GM18499 (cell line): ENCODE measurements around the gene SGPP2.
"Not testable (repeated sequence)": the region's sequence is repeated elsewhere in the genome, so short reads cannot be mapped to it uniquely, and the experiment has no call there.

Experiments used
- ATAC-seq: cut with Tn5 transposase; IDR thresholded peaks from one replicate; pipeline ENCODE4 v1.9.1; 2021; ENCODE audit warnings: moderate number of reproducible peaks; ENCODE audit not compliant: insufficient read depth, unreplicated experiment

Gene SGPP2

GRCh38 chr2:222566229-222566628 lies 141.9 kb downstream of the SGPP2 start:
- no peak for ATAC-seq

GRCh38 chr2:222568865-222569264 lies 144.5 kb downstream of the SGPP2 start:
- no peak for ATAC-seq

- no peak for ATAC-seq
Observed at GRCh38 chr2:222569826-222570225, 145.5 kb downstream of the SGPP2 start.

DNA sequence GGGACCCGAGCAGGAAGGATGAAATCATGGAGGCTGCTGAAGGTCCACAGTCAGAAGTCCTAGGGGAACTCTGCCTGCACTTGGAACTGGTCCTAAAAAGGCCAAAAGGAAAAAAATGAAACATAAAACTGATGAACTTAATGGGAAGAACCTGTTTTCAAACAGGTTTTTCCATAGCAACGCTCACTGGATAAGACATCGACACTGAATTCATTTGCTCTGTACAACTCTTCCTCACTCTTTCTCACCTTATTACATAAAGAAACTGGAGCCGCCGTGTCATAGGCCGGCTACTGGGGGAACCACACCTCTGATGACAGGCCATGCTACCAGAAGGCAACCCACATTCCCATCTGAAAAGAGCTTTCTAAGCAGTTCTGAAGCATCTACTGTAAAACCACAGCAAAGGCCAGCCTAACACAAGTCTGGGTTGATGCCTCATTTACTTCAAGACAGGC lies 147.9 kb downstream of the SGPP2 start:
- no peak for ATAC-seq

DNA sequence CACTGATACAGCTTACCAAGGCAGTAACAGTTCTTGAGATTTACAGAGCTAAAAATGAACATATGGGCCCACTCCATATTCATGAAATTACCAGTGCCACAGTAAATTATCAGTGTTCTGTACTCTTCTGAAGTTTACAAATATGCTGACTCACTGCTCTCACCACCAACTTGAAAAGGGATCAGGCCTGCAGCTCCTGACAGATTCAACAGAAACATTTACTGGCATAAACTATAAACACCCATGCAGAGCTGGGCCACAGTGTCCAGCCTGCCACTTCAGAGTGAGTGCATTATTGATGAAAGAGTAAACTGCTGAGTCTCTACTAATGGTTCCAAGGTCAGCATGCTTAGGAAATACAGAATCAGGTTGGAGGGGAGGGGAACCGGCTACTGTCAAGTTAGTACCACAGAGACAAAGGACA lies 148.4 kb downstream of the SGPP2 start:
- ATAC-seq = no peak

- ATAC-seq = no peak
Observed at GRCh38 chr2:222575618-222576017, 151.3 kb downstream of the SGPP2 start.

DNA sequence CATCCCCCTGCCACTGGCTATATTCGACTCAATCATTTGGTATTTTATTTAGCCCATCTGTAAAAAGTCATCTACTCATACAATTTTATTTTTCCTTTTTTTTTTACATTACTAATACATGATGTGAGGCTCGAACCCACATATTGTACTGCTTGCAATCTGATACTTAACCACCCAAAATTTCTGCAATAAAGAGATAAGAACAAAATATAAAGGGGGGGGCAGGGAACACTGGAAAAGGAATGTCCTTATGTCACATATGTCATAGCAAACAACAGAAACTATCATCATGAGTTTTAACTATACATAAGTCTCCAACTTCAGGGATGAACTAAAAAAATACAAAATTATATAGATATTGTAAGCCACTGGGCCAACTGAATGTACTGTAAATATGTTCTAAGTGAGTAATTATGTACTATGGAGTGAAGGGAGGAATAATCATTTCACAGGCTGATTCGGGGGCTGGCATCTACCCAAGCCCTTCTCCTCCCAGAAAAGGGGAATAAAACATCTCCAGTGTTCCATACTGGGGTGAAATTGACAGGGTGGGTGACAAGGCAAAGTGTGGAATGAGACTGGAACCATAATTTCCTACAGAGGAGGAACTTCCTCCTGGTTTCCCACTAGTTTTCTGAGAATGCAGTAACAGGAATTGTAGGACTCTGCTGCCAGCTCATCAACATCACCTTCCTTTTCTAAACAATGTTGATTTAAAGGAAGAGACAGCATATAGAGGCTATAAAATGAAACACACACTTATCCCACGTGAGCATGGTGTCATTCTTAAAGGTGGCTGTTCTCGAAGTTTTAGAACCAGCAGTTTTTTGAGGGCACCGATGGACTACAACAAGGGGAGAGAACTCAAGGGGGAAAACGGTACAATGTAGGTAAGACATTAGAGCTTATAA lies 152.1 kb downstream of the SGPP2 start:
- ATAC-seq = no peak

GRCh38 chr2:222577341-222577740 lies 153.0 kb downstream of the SGPP2 start:
- ATAC-seq = no peak

DNA sequence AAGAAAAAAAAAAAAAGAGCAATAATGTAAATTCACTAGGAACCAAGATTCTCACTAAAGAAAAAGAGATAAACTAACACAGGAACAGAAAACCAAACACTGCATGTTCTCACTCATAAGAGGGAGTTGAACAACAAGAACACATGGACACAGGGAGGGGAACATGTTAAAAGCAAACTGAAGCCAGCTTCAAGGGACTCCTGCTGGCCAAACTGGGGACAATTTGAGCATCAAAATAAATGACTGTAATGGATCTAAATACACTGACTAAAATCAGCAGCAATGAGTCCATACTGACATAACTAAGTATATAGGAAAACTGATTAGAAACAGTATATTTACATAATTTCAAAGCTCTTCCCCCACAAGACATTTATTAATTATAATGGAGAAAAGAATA lies 158.6 kb downstream of the SGPP2 start:
- ATAC-seq = no peak

DNA sequence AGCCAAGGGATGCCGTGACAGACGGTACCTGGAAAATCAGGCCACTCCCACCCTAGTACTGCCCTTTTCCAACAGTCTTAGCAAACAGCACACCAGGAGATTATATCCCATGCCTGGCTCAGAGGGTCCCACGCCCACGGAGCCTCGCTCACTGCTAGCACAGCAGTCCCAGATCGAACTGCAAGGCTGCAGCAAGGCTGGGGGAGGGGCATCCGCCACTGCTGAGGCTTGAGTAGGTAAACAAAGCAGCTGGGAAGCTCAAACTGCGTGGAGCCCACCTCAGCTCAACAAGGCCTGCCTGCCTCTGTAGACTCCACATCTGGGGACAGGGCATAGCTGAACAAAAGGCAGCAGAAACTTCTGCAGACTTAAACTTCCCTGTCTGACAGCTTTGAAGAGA lies 160.2 kb downstream of the SGPP2 start:
- ATAC-seq = not testable (repeated sequence)

DNA sequence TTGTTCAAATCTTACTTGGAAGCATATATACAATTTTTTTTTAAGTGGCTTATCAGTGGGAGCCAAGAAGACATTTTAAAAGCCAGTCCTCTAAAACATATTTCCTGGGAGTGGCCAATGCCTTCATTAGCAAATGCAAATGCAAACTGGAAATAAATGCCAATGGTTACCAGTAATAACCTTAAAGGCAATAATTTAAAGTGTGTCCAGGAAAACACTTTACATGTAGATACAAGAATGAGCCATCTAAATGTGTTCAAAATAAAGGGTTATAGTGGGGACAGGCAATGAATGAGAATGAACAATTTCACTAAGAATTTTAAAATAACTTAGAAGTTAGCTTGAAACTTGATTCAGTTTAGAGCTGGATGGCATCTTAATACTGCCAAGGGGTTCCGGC lies 167.3 kb downstream of the SGPP2 start:
- ATAC-seq = no peak

- ATAC-seq = no peak
Observed at GRCh38 chr2:222592176-222592575, 167.8 kb downstream of the SGPP2 start.

GRCh38 chr2:222594679-222595078 lies 170.3 kb downstream of the SGPP2 start:
- ATAC-seq = no peak

- ATAC-seq = no peak
Observed at GRCh38 chr2:222595581-222595980, 171.2 kb downstream of the SGPP2 start.

- ATAC-seq = no peak
Observed at GRCh38 chr2:222598611-222599010, 174.3 kb downstream of the SGPP2 start.

DNA sequence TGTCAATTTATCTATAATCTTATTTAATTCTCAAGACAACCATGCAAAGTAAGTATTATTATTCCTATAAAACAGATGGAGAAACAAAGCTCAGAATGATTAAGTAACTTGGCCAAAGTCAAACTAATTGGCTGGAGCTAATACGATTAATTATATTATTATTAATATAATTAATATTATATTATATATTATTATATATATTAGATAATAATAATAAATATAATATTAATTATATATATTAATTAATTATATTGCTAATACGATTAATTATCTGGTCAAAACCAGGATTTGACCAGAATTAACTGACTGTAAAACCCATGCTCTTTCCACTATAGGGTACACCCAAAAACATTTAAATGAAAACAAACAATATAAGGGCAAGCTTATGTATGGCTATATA lies 179.2 kb downstream of the SGPP2 start:
- ATAC-seq = no peak

DNA sequence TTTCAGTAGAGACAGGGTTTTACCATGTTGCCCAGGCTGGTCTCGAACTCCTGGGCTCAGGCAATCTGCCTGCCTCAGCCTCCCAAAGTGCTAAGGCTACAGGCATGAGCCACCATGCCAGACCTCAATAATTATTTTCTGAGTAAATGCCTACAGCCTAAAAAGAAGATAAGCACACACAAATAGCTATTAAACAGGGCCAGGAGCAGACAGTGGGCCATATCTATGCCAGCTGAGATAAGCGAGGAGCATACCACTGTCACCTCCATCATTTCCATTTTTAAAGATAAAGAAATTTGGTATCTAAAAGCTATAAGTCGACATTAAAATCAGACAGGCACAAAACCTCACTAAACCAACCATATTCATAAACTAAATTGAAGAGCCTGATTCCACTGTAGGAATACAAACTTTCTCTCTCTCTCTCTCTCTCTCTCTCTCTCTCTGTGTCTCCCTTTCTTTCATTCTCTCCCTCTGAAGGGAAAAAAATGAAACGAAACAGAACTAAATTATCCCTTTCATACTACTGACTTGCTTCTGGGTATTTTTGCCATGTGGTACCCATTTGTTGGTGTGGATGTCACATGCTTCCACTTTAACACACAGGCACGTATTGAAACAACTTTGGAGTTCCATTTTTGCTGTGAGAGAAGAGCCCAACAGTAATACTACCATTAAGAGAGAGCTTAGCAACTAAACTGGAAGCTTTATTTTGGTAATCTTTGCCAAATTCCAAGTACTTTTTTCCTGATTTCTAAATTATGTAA lies 180.6 kb downstream of the SGPP2 start:
- no peak for ATAC-seq

DNA sequence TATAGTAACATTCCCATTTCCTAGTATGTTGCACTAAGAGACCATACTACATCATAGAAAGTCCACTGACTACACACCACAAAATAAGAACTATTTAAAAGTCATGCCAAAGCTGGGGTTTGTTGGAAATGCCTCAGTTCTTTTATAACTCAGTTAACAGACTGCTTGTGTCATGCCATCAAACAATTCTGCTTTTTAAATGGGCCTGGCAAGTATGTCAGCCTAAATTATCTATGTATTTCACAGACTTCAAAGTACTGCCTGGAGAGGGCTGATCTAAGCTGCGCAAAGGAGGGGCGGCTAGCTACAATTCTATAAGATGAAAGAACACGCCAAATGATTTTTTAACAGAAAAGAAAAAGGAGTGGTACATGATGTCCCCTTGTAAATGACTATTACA lies 182.0 kb downstream of the SGPP2 start:
- ATAC-seq = no peak

- no peak for ATAC-seq
Observed at GRCh38 chr2:222608081-222608480, 183.7 kb downstream of the SGPP2 start.

DNA sequence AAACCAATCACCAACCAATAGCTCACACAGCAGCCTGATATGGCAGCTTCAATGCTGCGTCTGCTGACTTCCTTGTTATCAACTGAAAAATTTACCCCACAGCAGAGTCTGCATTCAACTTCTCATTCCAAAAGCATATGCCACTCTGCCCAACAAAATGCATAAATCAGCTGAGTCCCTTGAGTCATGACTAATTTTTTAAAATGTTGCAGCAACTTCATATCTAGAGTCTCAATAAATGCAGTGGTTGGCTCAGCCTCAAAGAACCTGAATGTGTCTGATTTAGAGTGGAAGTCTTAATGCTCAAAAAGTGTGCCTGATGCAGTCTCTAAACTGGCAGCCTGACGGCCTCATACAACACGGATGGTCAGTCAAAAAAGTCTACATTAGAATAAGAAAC lies 185.0 kb downstream of the SGPP2 start:
- no peak for ATAC-seq
